T-helper 1 cell treated with Interleukin-12 subunit alpha and Interleukin-12 subunit beta and Interleukin-4 antibody, amounts not matched to agents 30 μg/mL and 1 μg/mL, for 36 hours (primary cell): Measurements from ENCODE around the gene SMIM12.
"Not testable (repeated sequence)": the region's sequence is repeated elsewhere in the genome, so short reads cannot be mapped to it uniquely, and the experiment has no call there.

ENCODE experiments used
- H3K27ac Mint-ChIP-seq: one replicate; pipeline ENCODE4 v1.8.0; 2021; ENCODE audit warnings: mild to moderate bottlenecking, mixed read lengths
- H3K27me3 Mint-ChIP-seq: one replicate; pipeline ENCODE4 v1.8.0; 2021; ENCODE audit warnings: low read depth, mixed read lengths
- H3K36me3 Mint-ChIP-seq: one replicate; pipeline ENCODE4 v1.8.0; 2021; ENCODE audit warnings: low read depth, mixed read lengths
- H3K4me1 Mint-ChIP-seq: one replicate; pipeline ENCODE4 v1.8.0; 2021; ENCODE audit warnings: low read depth, mixed read lengths
- H3K4me3 Mint-ChIP-seq: one replicate; pipeline ENCODE4 v1.8.0; 2021; ENCODE audit warnings: mild to moderate bottlenecking, moderate library complexity, mixed read lengths
- H3K9me3 Mint-ChIP-seq: one replicate; pipeline ENCODE4 v1.8.0; 2021; ENCODE audit warnings: mixed read lengths

The SMIM12 gene

DNA sequence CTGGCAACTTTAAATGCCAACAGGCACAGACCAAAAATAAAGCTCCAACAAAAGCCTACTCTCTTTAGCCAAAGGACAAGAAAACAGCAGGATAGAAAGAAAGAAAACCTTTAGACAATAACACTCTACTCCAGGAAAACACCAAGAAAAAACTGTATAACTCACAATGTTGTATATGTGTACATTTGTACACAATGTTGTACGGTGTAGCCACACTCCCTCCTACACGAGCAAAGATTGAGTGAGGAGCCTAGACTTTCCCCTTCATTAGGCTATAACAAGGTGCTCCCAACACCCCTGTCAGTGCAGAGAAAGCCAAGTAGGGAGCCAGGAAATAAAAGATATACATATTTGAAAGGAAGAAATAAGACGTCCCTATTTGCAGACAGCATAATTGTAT, 42.8 kb downstream of the SMIM12 start:
- H3K9me3 Mint-ChIP-seq: no peaks in the 10 kb centered on the region
- peaks cover 4% of the 10 kb centered on the region for H3K27me3 Mint-ChIP-seq
- H3K4me3 Mint-ChIP-seq: no peak overlapping the region
- H3K27ac Mint-ChIP-seq: no peak overlapping the region
- H3K36me3 Mint-ChIP-seq: no peaks in the 10 kb centered on the region
- H3K4me1 Mint-ChIP-seq: no peaks in the 10 kb centered on the region

DNA sequence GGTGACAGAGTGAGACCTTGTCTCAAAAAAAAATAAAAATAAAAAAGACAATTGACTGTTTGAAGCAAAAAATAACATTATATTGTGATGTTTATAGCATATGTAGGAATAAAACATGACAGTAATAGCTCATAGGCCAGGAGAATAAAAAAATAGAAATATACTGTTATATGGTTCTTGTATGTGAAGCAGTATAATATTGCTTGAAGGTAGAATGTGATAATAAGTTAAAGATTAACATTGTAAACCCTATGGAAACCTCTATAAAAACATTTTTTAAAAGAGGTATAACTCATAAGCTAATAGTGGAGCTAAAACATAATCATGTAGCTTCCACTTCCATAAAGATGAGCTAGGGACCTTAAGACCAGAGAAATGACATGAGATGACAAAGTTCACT, 43.2 kb downstream of the SMIM12 start:
- Mint-ChIP-seq H3K36me3 (no peaks in the 10 kb centered on the region), H3K9me3 (no peaks in the 10 kb centered on the region), H3K27ac (no peak overlapping the region)

DNA sequence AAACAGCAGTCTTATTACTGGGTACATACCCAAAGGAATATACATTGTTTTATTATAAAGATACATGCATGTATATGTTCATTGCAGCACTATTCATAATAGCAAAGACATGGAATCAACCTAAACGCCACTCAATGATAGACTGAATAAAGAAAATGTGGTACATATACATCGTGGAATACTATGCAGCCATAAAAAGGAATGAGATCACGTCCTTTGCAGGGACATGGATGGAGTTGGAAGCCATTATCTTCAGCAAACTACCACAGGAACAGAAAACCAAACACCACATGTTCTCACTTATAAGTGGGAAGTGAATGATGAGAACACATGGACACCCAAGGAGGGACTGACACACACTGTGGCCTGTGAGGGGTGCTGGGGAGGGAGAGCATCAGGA, 48.8 kb downstream of the SMIM12 start:
- not testable (repeated sequence) for H3K9me3 Mint-ChIP-seq, H3K36me3 Mint-ChIP-seq, H3K4me1 Mint-ChIP-seq, H3K27me3 Mint-ChIP-seq, H3K4me3 Mint-ChIP-seq, H3K27ac Mint-ChIP-seq

More for the DNA sequence above, 43.2 kb downstream of the SMIM12 start:
- H3K4me1 Mint-ChIP-seq: no peaks in the 10 kb centered on the region
- H3K27me3 Mint-ChIP-seq: peaks cover 4% of the 10 kb centered on the region
- no peak overlapping the region for H3K4me3 Mint-ChIP-seq

DNA sequence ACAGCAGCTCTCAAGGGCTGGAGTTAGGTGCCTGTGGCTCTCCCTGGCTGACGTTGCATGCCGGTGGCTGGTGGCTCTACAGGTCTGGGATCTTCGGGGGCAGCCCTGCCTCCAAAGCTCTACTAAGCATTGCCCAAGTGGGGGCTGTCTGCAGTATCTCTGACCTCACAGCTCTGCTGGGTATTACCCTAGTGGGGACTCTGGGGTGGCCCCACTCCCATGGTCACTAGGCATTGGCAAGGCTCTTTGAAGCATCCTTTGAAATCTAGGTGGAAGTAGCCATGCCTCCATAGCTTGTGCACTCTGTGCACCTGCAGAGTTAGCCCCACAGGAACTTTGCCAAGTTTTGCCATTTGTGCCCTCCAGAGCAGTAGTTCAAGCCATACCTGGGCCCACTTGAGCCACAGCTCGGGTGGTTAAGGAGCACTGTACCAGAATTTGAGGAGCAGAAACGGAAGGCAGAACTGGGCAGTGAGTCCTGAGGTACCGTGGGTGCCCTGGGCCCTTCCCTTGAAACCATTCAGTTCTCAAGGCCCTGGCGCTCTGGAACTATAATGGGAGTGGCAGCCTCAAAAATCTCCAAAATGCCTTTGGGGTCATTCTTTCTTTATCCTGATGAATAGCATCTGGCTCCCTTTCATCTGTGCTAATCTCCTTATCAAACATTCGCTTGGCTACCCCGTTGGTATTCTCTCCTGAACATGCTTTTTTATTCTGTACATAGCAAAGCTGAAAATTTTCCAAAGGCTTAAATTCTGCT, 51.3 kb downstream of the SMIM12 start:
- Mint-ChIP-seq H3K9me3 (peaks cover 13% of the 10 kb centered on the region), H3K27me3 (no peaks in the 10 kb centered on the region), H3K4me1 (no peaks in the 10 kb centered on the region), H3K36me3 (peaks cover 5% of the 10 kb centered on the region), H3K27ac (no peak overlapping the region), H3K4me3 (no peak overlapping the region)

DNA sequence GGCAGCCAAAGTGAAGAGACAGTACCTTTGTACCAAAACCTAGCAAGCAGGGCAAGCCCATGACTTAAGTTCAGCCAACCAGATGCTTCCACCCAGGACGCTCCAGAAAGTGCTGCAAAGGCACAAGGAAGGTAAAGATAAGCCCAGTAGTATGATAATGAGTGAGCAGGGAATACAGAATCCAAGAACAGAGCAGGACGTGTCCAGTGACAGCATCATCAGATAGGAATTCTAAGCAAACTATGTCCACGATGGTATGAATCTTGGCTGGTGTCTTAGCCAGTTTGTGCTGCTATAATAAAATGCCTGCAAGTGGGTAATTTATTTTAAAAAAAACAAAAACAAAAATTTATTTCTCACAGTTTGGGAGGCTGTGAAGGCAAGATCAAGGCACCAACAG, 53.2 kb downstream of the SMIM12 start:
- H3K36me3 Mint-ChIP-seq: peaks cover 5% of the 10 kb centered on the region
- H3K4me3 Mint-ChIP-seq: no peak overlapping the region
- H3K27ac Mint-ChIP-seq: no peak overlapping the region
- no peaks in the 10 kb centered on the region for H3K27me3 Mint-ChIP-seq
- H3K9me3 Mint-ChIP-seq: peaks cover 13% of the 10 kb centered on the region
- no peaks in the 10 kb centered on the region for H3K4me1 Mint-ChIP-seq

DNA sequence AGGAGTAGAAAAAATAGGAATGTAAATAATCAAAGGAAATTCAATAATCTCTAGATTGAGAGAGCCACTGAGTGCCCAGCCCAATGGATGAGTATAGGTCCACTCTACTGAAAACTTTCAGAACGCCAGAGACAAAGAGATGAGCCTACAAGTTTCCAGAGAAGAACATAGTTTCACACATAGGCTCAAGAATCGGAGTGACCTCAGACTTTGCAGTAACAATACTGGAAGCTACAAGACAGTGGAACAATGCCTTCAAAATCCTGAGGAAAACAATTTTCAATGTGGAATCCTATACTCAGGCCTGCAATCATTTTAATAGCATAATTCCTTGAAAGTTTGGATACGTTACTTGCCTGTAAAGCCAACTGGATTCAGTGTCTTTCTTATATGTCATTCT, 55.8 kb downstream of the SMIM12 start:
- no peaks in the 10 kb centered on the region for H3K36me3 Mint-ChIP-seq
- no peak overlapping the region for H3K4me3 Mint-ChIP-seq

More for the DNA sequence above, 55.8 kb downstream of the SMIM12 start:
- Mint-ChIP-seq H3K9me3 (peaks cover 3% of the 10 kb centered on the region), H3K4me1 (peaks cover 3% of the 10 kb centered on the region), H3K27ac (no peak overlapping the region), H3K27me3 (no peaks in the 10 kb centered on the region)
